HG03354 (cell line): ENCODE results near the gene FMNL2.

Experiments used
- ATAC-seq: cut with Tn5 transposase; IDR thresholded peaks from one replicate; pipeline ENCODE4 v1.9.1; 2021; ENCODE audit warnings: mild to moderate bottlenecking; ENCODE audit not compliant: unreplicated experiment, poor library complexity, severe bottlenecking

FMNL2 gene

DNA sequence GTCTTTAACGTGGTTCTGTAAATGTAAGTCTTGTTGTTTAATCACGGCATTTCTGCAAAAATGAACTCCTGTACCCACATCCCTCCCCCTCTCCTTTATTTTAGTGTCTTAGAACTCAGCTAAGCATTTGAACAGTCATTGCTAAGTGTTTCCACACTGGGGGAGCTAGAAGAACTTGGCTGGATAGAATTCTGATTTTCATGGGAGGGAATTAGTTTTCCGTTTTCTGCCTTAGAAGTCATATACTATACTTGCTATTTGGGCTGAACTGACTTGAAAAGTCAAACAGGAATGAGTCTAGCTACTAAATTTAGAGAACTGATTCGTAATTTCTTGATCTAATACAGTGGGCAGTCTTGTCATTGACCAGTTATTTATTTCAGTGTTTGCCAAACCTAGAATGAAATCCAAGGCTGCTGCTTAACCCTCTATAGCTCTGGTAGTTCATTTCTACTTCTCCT lies 61.1 kb downstream of the FMNL2 start:
- no peak for ATAC-seq

DNA sequence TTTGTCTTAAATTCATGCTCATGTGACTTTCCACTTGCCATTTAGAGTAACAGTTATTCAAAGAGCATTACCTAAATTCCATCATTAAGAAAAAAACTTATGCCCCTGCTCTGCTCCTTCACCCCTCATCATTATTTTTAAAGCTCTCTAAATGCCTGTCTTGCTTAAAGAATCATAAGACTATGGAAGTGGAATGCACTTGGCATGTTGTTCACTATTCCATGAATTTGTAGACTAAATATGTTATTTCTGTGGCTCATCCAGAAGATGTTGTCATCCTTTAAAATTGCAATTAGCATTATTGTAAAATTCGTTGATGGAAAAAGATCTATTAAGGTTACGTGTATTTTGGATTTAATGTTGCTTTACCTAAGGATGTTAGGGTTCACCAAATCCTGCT lies 61.8 kb downstream of the FMNL2 start:
- ATAC-seq = no peak

DNA sequence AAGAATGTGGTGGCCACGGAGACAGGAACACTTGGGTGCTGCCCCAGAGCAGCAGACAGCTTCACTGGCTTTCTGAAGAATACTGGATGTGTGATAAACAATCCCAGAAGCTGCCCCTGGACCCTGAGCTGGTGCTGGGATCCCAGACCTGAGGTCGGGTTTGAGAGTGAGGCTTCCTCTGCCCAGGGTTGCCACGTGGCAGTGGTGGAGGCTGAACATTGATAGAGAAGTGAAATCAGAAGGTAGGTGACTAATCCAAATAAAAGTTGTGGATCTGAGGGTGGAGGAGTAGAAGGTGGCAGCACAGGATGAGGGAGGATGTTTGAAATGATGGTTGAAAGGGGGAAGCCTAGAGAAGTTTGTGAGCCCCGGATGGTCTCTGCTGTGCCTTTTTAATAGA lies 64.0 kb downstream of the FMNL2 start:
- no peak for ATAC-seq

DNA sequence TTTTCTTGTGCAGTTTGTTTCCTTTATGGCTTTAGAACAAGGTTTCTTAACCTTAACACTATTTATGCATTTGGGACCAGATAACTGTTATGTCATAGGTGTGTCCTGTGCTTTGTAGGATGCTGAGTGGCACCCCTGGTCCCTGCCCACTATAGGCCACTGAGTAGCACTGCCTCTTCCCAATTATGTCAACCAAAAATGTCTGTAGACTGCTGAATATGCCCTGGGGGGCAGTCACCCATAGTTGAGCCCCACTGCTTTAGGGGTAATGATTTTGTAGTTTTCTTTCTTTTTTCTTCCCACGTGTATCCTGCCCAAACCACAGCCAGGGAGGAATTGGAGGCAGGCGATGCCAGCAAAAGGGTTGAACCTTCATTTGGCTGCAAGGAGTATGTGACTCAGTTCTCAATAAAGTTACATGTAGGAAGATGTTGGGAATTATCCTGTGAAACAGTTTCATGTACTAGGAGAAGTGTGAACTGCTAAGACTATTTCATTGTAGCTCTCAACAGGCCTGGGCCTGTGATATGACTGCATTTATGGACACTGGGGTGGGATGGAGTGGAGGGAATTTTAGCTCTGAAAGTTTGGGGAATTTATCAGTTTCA lies 65.7 kb downstream of the FMNL2 start:
- ATAC-seq = no peak

DNA sequence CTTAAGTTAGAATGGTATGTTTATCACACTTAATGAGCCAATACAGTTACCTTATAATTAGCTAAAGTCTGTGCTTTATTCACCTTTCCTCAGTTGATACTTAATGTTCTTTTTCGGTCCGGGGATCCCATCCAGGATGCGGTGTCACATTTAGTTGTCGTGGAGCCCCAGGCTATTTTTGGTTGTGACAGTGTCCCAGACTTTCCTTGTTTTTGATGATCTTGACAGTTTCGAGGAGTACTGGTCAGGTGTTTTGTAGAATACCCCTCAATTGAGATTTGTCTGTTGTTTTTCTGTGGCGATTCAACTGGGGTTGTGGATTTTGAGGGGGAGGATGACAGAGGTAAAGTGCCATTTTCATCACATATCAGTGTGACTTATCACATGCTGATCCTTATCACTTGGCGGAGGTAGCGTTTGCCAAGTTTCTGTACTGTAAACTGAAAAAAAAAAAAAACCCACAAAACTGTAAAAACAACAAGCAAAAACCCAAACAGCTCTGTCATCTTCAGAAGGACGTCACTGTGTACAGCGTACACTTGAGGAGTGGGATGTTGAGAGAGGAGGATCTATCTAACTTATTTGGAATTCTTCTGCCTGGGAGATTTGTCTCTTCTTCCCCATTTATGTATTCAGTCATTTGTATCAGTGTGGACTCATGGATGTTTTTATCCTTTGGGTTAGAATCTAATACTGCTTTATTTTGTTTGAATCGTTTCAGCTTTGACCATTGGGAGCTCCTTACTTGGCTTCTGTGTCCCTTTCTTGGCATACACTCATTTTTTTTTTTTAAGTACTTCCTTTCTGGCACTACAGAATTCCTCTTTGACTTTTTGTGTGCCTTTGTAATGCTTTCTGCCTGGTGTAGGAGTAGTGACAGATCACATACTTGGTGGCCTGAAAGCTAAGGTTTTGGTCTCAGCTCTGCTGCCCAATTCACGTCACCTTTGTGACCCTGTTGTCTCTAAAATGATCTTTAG lies 68.1 kb downstream of the FMNL2 start:
- no peak for ATAC-seq

DNA sequence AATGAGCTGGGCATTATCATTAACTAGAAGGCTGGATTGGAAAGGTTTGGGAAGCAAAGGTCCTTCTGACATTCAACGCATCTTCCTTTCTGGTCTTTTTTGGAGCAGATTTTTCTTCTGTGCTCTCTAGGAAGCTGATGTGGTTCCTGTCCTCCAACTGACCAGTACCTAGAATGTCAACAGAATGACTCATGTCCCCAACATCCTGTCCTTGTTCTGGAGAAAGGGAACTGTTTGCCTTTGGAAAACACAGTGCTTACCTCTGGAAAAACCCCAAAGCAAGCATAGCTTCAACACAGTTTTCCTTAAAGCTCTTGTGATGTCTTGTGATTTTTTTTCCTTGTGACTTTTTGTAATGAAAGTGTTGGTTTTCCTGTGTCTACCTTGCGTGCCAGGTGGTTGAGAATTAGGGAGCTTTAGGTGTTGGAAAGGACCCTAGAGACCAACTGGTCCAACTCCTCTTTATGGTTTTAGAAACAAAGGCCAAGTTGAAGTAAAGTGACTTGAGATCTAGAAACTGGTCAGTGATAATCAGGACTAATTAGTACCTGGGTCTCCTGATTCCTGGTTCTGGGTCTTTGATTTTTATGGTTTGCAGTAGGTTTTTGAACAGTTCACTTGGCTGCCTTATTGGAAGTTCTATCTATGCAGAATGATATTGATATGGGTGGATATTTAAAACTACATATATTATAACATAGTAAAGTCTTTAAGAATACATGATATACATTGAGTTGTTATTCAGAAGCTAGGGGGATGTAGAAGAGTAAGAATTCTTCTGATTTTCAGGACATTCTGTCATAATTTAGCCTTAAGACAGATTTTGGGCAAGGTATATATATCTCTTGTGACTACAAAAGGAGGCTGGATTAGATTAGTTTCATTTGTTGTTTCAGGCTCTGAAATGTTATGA lies 70.5 kb downstream of the FMNL2 start:
- no peak for ATAC-seq

DNA sequence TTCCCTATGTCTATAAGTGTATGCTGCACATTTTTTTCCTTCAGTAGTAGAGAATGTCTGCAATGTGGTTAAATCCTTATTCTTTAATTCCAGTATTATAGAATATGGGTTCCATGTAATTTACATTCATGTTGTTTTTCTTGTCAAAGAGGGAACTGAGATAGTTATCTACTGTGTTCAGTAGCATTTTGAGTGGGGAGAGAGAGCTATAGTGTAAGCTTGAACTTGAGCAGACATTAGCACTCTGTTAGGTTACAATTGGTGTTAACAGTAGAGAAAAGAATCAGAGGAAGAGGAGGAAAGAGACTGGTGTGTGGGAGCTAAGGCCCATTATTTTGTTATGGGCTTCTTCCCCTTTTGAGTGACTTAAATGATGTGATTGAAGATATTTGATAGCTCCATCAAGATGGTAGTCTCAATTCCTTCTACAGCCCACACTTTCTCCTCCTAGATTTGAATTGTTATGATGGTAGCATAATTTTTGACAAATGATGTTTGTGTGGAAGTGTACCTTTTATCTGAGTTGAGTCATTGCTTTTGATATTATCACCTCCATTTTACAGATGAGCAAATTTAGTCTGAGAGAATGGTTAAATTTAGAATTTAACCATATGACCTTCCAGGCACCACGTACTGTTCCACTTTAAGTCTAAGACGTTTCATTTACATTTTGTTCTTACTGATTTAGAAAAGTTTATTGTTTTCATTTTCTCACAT lies 71.3 kb downstream of the FMNL2 start:
- no peak for ATAC-seq

DNA sequence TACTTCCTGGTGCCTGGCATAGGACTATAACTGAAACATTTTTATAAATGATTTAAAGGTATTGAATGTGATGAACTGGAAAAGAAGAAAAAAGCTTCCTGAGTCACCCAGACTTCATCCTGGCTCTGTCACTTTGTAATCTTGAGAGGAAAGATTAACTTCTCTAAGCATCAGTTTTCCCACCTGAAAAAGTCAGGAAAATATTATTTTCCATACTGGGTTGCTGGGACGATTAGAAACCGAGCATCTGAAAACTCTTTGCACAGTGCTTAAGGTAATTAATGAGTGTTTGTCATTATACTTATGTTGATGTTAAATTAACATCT lies 71.8 kb downstream of the FMNL2 start:
- no peak for ATAC-seq

DNA sequence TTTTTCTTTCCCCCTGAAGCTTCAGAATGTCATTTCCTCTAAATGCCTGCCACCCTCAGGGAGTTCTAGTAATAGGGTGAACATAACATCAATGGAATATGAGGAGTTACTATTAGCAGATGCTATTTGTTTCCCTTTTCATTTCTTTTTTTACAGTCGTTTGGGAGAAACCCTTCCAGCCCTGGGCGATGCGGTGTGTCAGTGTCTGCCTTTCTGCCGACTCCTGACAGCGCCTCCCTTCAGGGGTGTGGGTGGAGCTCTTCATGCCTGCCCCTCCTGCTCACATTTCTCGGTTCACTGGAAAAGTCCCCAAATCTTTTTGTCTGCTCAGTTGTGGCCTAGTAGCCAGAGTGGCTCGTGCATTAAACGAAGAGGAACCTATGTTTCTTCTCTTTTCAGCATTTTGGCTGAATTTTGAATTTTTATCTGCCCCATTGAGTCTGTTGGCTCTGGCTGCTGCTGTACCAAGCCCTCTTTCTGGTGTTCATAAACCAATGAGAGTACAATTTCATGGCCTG lies 72.3 kb downstream of the FMNL2 start:
- ATAC-seq = peak; percentile 75

DNA sequence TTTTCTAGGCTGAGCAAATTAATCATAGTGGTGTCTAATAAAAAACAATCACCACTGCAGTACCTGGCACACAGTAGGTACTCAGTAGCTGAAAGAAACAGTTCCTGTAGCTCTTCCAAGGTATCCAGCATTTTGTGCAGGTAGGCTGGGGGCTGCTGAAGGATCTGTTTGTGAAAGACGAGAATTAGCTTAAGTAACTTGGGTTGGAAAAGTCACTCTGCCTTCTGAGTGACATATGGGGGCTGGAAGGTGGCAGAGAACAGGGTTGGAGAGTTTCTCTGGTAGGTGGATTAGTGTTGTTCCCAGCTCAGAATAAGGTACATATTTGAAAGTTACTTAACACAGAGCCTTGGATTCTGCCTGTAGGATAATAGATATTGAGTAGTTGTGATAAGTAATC lies 72.8 kb downstream of the FMNL2 start:
- no peak for ATAC-seq

DNA sequence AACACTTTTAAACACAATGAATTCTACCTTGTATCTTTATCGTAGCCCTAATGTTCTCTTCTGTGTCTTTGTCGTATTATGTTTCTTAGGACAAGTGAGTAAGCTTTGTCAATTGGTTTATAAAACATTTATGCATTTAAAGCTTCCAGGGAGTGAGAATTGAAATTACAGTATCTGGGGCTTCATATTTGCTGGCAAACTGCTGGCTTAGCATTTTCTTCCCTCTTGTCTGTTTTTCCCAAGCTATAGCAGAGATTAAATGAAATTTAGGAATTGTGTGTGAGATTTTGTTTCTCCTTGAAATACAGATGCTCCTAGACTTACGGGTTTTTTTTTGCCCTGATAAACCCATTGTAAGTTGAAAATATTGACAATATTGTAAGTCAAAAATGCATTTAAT lies 73.3 kb downstream of the FMNL2 start:
- no peak for ATAC-seq

DNA sequence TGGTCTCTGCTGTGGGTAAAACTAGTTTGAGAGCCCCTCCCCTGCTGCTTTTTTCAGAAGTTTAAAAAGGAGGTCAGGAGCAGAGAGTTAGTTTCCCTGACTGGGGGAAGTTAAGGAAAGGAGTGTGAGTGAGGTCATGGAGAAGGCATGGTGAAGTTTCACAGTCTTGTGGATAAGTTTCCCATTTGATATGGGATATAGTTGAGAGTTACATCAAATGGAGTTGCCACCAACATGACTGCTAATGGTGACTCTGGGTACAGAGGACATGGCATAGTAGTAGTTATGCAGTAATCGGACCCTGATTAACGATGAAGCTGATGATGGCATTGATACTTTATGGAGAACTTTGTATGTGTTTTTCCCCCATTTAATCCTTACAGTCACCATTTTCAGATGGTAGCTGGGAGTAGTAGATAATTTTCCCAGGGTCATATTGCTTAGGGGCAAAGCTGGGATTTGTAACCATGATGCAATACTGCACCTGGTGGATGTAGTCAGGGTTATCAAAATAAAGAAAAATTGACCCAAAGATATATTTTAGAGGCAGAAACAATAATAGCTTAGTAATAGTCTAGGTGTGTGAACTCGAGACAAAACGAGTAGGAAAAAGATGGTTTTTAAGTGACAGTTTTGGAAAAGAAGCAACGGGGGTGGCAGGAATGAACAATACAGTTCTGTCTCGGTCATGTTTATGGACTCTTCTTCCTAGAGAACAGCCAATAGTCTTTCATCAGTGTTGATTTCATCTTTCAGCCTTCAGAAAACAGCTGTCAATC lies 74.6 kb downstream of the FMNL2 start:
- ATAC-seq = no peak

DNA sequence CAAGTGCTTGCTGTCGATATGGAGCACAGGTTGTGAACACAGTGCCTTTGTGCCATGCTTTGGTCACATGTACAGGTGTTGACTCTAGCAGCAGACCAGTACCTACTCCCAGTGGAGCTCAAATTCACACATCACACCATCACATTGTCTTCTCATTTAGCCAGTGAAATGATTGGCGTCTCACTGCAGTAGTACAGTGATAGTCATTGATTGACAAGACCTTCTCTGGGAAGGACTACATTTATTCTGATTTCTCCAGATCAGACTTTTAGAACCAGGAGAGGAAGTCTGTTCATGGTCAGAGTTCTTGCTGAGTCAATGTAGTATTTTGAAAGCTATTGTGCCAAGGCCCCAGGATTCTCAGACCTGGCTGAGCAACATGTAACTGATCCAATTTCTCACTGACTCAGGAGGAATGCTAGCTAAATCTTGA lies 75.2 kb downstream of the FMNL2 start:
- no peak for ATAC-seq

DNA sequence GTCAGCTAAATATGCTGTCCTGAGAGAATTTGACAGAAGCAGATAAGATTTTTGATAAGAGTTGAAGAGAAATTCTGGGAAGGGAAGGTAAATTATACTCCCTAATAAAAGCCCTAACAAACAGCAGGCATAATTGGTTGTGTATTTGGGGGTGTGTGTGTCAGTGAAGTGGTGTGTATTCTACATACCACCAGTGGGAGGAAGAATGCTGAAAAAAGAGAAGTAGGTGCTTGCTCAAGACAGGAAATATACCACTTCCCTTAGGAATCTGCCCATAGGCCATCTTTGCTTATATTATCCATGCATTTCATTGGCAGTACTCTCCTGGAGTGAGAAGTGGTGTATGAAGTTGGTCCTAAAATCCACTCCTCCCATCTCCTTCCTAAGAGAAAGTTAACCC lies 76.2 kb downstream of the FMNL2 start:
- ATAC-seq = no peak

DNA sequence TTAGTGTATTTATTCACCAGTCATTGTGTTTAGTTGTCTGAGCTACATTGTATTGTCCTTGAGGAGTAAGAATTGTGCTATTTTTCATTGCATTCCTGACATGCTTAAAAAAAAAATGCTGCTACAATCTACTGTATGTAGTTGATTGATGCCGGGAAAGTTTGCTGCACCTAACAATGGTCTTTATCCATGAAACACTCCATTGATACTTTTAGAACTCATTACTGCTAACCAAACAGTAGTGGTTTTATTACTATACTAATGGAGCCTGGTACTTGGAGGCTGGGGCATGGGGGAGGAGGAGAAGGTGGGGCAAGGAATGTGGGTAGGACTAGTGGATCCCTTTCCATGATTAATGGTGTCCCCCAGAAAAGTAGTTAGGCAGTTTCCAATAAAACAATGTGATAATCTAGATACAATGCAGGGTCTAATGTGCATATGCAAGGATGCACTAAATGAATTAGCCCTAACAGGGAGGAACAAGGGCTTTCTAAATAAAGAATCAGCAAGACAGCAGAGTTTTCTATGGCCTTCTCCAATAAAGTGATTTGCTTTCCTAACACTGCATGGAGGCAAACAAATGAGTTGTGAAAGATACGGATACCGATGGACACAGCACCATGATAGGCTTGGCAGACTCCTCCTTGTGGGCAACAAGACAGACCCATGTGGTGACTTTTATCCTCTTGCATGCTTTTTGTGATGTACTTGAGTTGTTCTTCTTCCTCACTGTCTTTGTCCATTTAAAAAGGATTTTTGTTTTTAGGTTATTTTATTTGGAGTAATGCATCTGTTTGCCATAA lies 78.5 kb downstream of the FMNL2 start:
- ATAC-seq = no peak

DNA sequence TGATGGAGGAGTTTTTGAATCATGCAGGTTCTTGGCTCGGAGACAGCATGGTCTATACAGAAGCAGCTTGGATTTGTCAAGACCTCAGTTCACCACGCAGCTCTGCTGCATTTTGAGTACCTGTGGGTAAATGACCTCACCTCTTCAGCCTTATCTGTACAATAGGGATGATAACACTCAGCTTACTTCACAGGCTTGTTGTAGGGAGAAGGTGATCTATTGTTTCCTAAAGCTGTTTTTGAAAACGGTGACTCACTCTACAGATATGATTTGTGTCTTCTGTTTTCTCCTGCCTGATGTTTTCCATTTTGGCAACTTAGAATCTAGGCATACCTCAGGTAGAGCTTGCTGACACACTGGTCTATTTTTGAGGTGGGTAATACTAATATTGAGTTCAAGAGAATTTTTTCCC lies 80.3 kb downstream of the FMNL2 start:
- ATAC-seq = no peak

DNA sequence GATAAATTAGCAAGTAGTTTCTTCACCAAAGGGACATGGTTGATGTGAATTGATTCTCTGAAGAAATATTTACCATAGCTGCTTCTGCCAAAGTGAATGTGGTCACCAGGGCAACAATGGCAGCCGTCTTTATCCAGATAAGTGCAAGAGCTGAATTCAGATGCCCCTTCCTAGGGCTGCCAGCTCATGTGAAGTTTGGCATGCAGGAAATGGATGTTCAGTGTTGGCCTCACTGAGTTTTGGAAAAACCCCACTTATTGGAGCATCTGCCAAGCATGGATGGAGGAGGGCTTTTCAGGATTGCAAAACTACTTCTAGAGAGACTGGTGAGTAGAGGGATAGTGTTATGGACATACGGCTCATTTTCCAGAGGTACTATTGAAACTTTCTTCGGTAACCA lies 80.8 kb downstream of the FMNL2 start:
- no peak for ATAC-seq

DNA sequence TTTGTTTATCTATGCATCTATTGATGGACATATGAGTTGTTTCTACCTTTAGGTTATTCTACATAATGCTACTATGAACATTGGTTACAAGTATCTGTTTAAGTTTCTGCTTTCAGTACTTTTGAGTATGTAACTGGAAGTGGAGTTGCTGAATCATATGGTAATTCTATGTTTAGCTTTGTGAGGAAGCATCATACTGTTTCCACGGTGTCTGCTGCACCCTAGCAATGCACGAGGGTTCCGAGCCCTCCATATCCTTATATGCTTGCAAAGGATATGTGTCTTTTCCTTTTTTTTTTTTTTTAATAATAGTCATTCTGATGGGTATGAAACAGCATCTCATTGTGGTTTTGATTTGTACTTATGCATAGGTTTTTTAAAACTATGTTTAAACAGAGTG lies 83.7 kb downstream of the FMNL2 start:
- peak; percentile 40 for ATAC-seq
